SK-N-SH treated with all-trans-retinoic acid at 6 μM for 48 hours (cell line): ENCODE measurements around the gene PPP4C.

ENCODE experiments used
- ATAC-seq: fragments of 200-7000 bp; cut with Tn5 transposase; 3 replicates; pipeline ENCODE4 v1.9.1; 2020; ENCODE audit warnings: mild to moderate bottlenecking, moderate library complexity
- BACH2 ChIP-seq: fragments of 250-450 bp; sonication (Bioruptor Pico); IDR thresholded peaks from 2 replicates; pipeline ENCODE4 v1.9.0; 2021; ENCODE audit warnings: mild to moderate bottlenecking, borderline replicate concordance
- CREB5 ChIP-seq: fragments of 250-450 bp; sonication (Bioruptor Pico); IDR thresholded peaks from 2 replicates; pipeline ENCODE4 v1.5.1; 2020; ENCODE audit warnings: low read depth, mild to moderate bottlenecking, moderate library complexity
- CSDC2 ChIP-seq: fragments of 250-450 bp; sonication (Bioruptor Pico); IDR thresholded peaks from 2 replicates; pipeline ENCODE4 v1.5.0; 2020; ENCODE audit warnings: mild to moderate bottlenecking, moderate library complexity
- CSRNP3 ChIP-seq: fragments of 250-450 bp; sonication (Bioruptor Pico); IDR thresholded peaks from 2 replicates; pipeline ENCODE4 v1.5.1; 2021; ENCODE audit warnings: mild to moderate bottlenecking, moderate library complexity
- GLIS3 ChIP-seq: fragments of 250-450 bp; sonication (Bioruptor Pico); IDR thresholded peaks from 2 replicates; pipeline ENCODE4 v1.5.0; 2020; ENCODE audit warnings: mild to moderate bottlenecking, moderate library complexity
- ISL1 ChIP-seq: fragments of 250-450 bp; sonication (Bioruptor Pico); IDR thresholded peaks from 2 replicates; pipeline ENCODE4 v2.1.2; 2022; ENCODE audit warnings: mild to moderate bottlenecking, moderate library complexity
- PATZ1 ChIP-seq: fragments of 250-450 bp; sonication (Bioruptor Pico); IDR thresholded peaks from 2 replicates; pipeline ENCODE4 v1.8.0; 2020; ENCODE audit warnings: mild to moderate bottlenecking, moderate library complexity, borderline replicate concordance
- POU6F1 ChIP-seq: fragments of 250-450 bp; sonication (Bioruptor Pico); IDR thresholded peaks from 2 replicates; pipeline ENCODE4 v1.8.0; 2021; ENCODE audit warnings: low read depth, mild to moderate bottlenecking, moderate library complexity, borderline replicate concordance
- PPARA ChIP-seq: fragments of 250-450 bp; sonication (Bioruptor Pico); IDR thresholded peaks from 2 replicates; pipeline ENCODE4 v1.5.0; 2020; ENCODE audit warnings: mild to moderate bottlenecking, borderline replicate concordance
- SNAI2 ChIP-seq: fragments of 250-450 bp; sonication (Bioruptor Pico); IDR thresholded peaks from 2 replicates; pipeline ENCODE4 v1.5.0; 2020; ENCODE audit warnings: mild to moderate bottlenecking, moderate library complexity
- TOX ChIP-seq: fragments of 250-450 bp; sonication (Bioruptor Pico); IDR thresholded peaks from 2 replicates; pipeline ENCODE4 v1.8.0; 2021; ENCODE audit warnings: mild to moderate bottlenecking, moderate library complexity, borderline replicate concordance
- TSHZ2 ChIP-seq: fragments of 250-450 bp; sonication (Bioruptor Pico); IDR thresholded peaks from 2 replicates; pipeline ENCODE4 v1.5.0; 2020; ENCODE audit warnings: mild to moderate bottlenecking, moderate library complexity
- ZC3H10 ChIP-seq: fragments of 250-450 bp; sonication (Bioruptor Pico); IDR thresholded peaks from 2 replicates; pipeline ENCODE4 v1.5.1; 2021; ENCODE audit warnings: mild to moderate bottlenecking, moderate library complexity
- ZFP3 ChIP-seq: fragments of 250-450 bp; sonication (Bioruptor Pico); IDR thresholded peaks from 2 replicates; pipeline ENCODE4 v1.5.0; 2020; ENCODE audit warnings: mild to moderate bottlenecking, moderate library complexity
- ZFP30 ChIP-seq: fragments of 450-650 bp; formaldehyde crosslinking; IDR thresholded peaks from 2 replicates; pipeline ENCODE4 v1.5.0; 2022; ENCODE audit warnings: mild to moderate bottlenecking, moderate library complexity
- ZNF565 ChIP-seq: fragments of 450-650 bp; formaldehyde crosslinking; conservative IDR thresholded peaks from 2 replicates; pipeline ENCODE4 v1.5.0; 2020; ENCODE audit warnings: low read depth, mild to moderate bottlenecking, moderate library complexity
- ZNF8 ChIP-seq: fragments of 450-650 bp; formaldehyde crosslinking; IDR thresholded peaks from 2 replicates; pipeline ENCODE4 v1.5.0; 2020; ENCODE audit warnings: mild to moderate bottlenecking, moderate library complexity

The PPP4C gene

GRCh38 chr16:30065102-30065942 lies 10.5 kb upstream of the PPP4C start, which contains the start of gene ALDOA:
Gene ALDOA (plus strand): TSS chr16:30065760. CDS start chr16:30066898, 1,138 bp downstream.
- TF ChIP-seq PATZ1 (peak; percentile 52; the same call in 1 of the 2 replicates), CSDC2 (CRISPR knock-in tag) (0 out of 2 replicates have a peak, but pooled peaks have one; percentile 34), TSHZ2 (CRISPR knock-in tag) (peak; percentile 39; the same call in 1 of the 2 replicates), BACH2 (CRISPR knock-in tag) (no peak), ZNF8 (CRISPR knock-in tag) (no peak), ZFP3 (CRISPR knock-in tag) (peak; percentile 67; the same call in 1 of the 2 replicates), POU6F1 (CRISPR knock-in tag) (no peak), ZC3H10 (CRISPR knock-in tag) (0 out of 2 replicates have a peak, but pooled peaks have one; percentile 19)
- ATAC-seq: peak; percentile 91

GRCh38 chr16:30065943-30066760 lies 9.6 kb upstream of the PPP4C start:
- peak; percentile 41 for ATAC-seq
- TF ChIP-seq CSRNP3 (CRISPR knock-in tag): no peak
- TF ChIP-seq ZFP30 (CRISPR knock-in tag): no peak
- TF ChIP-seq BACH2 (CRISPR knock-in tag): no peak
- no peak for TF ChIP-seq SNAI2 (CRISPR knock-in tag)
- TF ChIP-seq TOX: no peak
- no peak for TF ChIP-seq ISL1
- TF ChIP-seq ZNF8 (CRISPR knock-in tag): no peak
- TF ChIP-seq CREB5: no peak
- TF ChIP-seq GLIS3 (CRISPR knock-in tag): no peak
- TF ChIP-seq CSDC2 (CRISPR knock-in tag): no peak
- TF ChIP-seq ZFP3 (CRISPR knock-in tag): no peak
- no peak for TF ChIP-seq ZNF565 (CRISPR knock-in tag)
- no peak for TF ChIP-seq TSHZ2 (CRISPR knock-in tag)
- no peak for TF ChIP-seq PPARA
